H1 (cell line): ENCODE data around the gene ATP6V0D1. TPM values are rescaled to one million over a fixed set of nuclear protein-coding genes. Genes with fewer than 3 reads are reported as not detected.

Source experiments
- CTCF ChIA-PET: fragments of 300-600 bp; sonication (Branson Sonifier 250); formaldehyde crosslinking; loops from one replicate; lab custom pipeline; 2021; ENCODE audit not compliant: partially characterized antibody; lab: Charles Lee
- POLR2A ChIA-PET: fragments of 300-600 bp; sonication (Branson Sonifier 250); formaldehyde crosslinking; loops from one replicate; lab custom pipeline; 2021; ENCODE audit warnings: inconsistent platforms; ENCODE audit not compliant: partially characterized antibody; lab: Charles Lee
- DNase-seq, 2 experiments: peaks; one replicate each; pipeline versions ENCODE4 v3.0.0 to v3.0.0-alpha.2; 2010 to 2022; ENCODE audit warnings: low spot score in 2 of 2, low read depth in 1 of 2, mixed read lengths in 1 of 2
- FAIRE-seq: peaks from 2 replicates; lab custom pipeline; 2011; peaks lifted over from hg19 to GRCh38; lab: Jason Lieb, UNC
- H2AFZ ChIP-seq: 2 replicates; pipeline ENCODE4 v1.8.1; 2012; ENCODE audit warnings: low read length, inconsistent platforms
- H2AK5ac ChIP-seq: 2 replicates; pipeline ENCODE4 v1.6.1; 2013; ENCODE audit warnings: low read depth, low read length
- H2BK120ac ChIP-seq: replicated peaks from 2 replicates; pipeline ENCODE3; 2013; ENCODE audit warnings: low read depth, low read length, inconsistent platforms
- H2BK12ac ChIP-seq: 2 replicates; pipeline ENCODE4 v1.6.1; 2013; ENCODE audit warnings: low read depth, low read length
- H2BK15ac ChIP-seq: 2 replicates; pipeline ENCODE4 v1.6.1; 2013; ENCODE audit warnings: low read length
- H2BK20ac ChIP-seq: 2 replicates; pipeline ENCODE4 v1.6.1; 2013; ENCODE audit warnings: low read length
- H2BK5ac ChIP-seq: 2 replicates; pipeline ENCODE4 v1.6.1; 2013; ENCODE audit warnings: low read depth, low read length
- H3K14ac ChIP-seq: 2 replicates; pipeline ENCODE4 v1.6.1; 2013; ENCODE audit warnings: inconsistent platforms; ENCODE audit not compliant: insufficient read length
- H3K18ac ChIP-seq: 2 replicates; pipeline ENCODE4 v1.6.1; 2013; ENCODE audit warnings: low read length; ENCODE audit errors: extremely low read depth
- H3K23ac ChIP-seq: 2 replicates; pipeline ENCODE4 v1.6.1; 2013; ENCODE audit warnings: inconsistent platforms; ENCODE audit not compliant: insufficient read length
- H3K23me2 ChIP-seq: 2 replicates; pipeline ENCODE4 v1.6.1; 2013; ENCODE audit warnings: low read depth, low read length
- H3K27ac ChIP-seq: 2 replicates; pipeline ENCODE4 v1.6.1; 2011; ENCODE audit warnings: low read depth, low read length, inconsistent platforms
- H3K27me3 ChIP-seq, 4 experiments: replicated peaks in 1 of 4; 1 replicate in 1 of 4; 2 replicates in 3 of 4; pipeline versions ENCODE4 v1.6.1 to v1.8.1; 2011 to 2013; ENCODE audit warnings: low read length in 3 of 4, mild to moderate bottlenecking in 3 of 4, inconsistent platforms in 2 of 4, mixed read lengths in 2 of 4, moderate library complexity in 1 of 4; ENCODE audit not compliant: control insufficient read depth in 3 of 4, insufficient read depth in 3 of 4; ENCODE audit errors: extremely low read depth in 1 of 4
- H3K36me3 ChIP-seq, 4 experiments: 2 replicates each; pipeline versions ENCODE4 v1.6.1 to v1.8.1; 2011 to 2013; ENCODE audit warnings: mild to moderate bottlenecking in 4 of 4, low read length in 3 of 4, moderate library complexity in 2 of 4, control low read depth in 1 of 4, inconsistent platforms in 1 of 4; ENCODE audit not compliant: insufficient read depth in 4 of 4, control insufficient read depth in 2 of 4
- H3K4ac ChIP-seq: replicated peaks from 2 replicates; pipeline ENCODE3; 2013; ENCODE audit warnings: low read length, low read depth, mixed read lengths, inconsistent platforms; ENCODE audit not compliant: insufficient read length
- H3K4me1 ChIP-seq, 4 experiments: replicated peaks in 1 of 4; 1 replicate in 1 of 4; 2 replicates in 3 of 4; pipeline versions ENCODE4 v1.6.1 to v1.8.1; 2011 to 2013; ENCODE audit warnings: low read length in 3 of 4, inconsistent platforms in 2 of 4, mixed read lengths in 1 of 4; ENCODE audit not compliant: insufficient read depth in 4 of 4, control insufficient read depth in 3 of 4
- H3K4me2 ChIP-seq, 2 experiments: 2 replicates each; pipeline versions ENCODE4 v1.6.1 to v1.8.1; 2011 to 2013; ENCODE audit warnings: low read depth in 2 of 2, low read length in 2 of 2, control low read depth in 1 of 2, inconsistent platforms in 1 of 2, mild to moderate bottlenecking in 1 of 2; ENCODE audit not compliant: insufficient read depth in 1 of 2
- H3K4me3 ChIP-seq, 4 experiments: fragments of 200-600, 300-600 bp in 1 of 4; sonication (generic), shearing (Covaris generic), sonication (Bioruptor Twin) in 1 of 4; 2 replicates each; pipeline versions ENCODE4 v1.5.1 to v1.8.1; 2011 to 2016; ENCODE audit warnings: low read length in 4 of 4, low read depth in 3 of 4, control low read depth in 2 of 4, inconsistent platforms in 2 of 4, mild to moderate bottlenecking in 2 of 4, mixed read lengths in 1 of 4, moderate library complexity in 1 of 4; ENCODE audit not compliant: insufficient read depth in 2 of 4; ENCODE audit errors: extremely low read depth in 1 of 4
- H3K56ac ChIP-seq: replicated peaks from 2 replicates; pipeline ENCODE3; 2013; ENCODE audit warnings: low read depth, mild to moderate bottlenecking, mixed read lengths, low read length, inconsistent platforms; ENCODE audit not compliant: insufficient read length
- H3K79me1 ChIP-seq: 2 replicates; pipeline ENCODE4 v1.6.1; 2013; ENCODE audit warnings: low read depth, low read length, control low read depth
- H3K79me2 ChIP-seq, 2 experiments: 2 replicates each; pipeline versions ENCODE4 v1.6.1 to v1.8.1; 2012 to 2013; ENCODE audit warnings: low read length in 2 of 2, mild to moderate bottlenecking in 2 of 2, inconsistent platforms in 1 of 2; ENCODE audit not compliant: insufficient read depth in 2 of 2, control insufficient read depth in 1 of 2
- H3K9ac ChIP-seq, 4 experiments: replicated peaks in 1 of 4; 1 replicate in 1 of 4; 2 replicates in 3 of 4; pipeline versions ENCODE4 v1.6.1 to v1.8.1; 2011 to 2013; ENCODE audit warnings: low read depth in 3 of 4, low read length in 3 of 4, control low read depth in 2 of 4, mild to moderate bottlenecking in 2 of 4, moderate library complexity in 2 of 4, inconsistent platforms in 1 of 4; ENCODE audit errors: extremely low read depth in 1 of 4
- H3K9me3 ChIP-seq, 2 experiments: 2 replicates each; pipeline versions ENCODE4 v1.6.1 to v1.8.1; 2012 to 2013; ENCODE audit warnings: mild to moderate bottlenecking in 2 of 2, moderate library complexity in 2 of 2, control low read depth in 1 of 2, inconsistent platforms in 1 of 2, low read depth in 1 of 2, low read length in 1 of 2, mixed read lengths in 1 of 2; ENCODE audit not compliant: insufficient read depth in 2 of 2
- H4K20me1 ChIP-seq, 2 experiments: replicated peaks in 1 of 2; 2 replicates each; pipeline versions ENCODE3 to v1.8.1; 2011 to 2013; ENCODE audit warnings: inconsistent platforms in 2 of 2, low read length in 2 of 2, mild to moderate bottlenecking in 1 of 2; ENCODE audit not compliant: insufficient read depth in 2 of 2, control insufficient read depth in 1 of 2
- H4K5ac ChIP-seq: 2 replicates; pipeline ENCODE4 v1.6.1; 2013; ENCODE audit warnings: low read length, low read depth, mixed read lengths, inconsistent platforms; ENCODE audit not compliant: insufficient read length
- H4K8ac ChIP-seq: 2 replicates; pipeline ENCODE4 v1.8.0; 2013; ENCODE audit warnings: mild to moderate bottlenecking, moderate library complexity, low read length, inconsistent platforms; ENCODE audit not compliant: insufficient read depth; ENCODE audit errors: extremely low read depth
- H4K91ac ChIP-seq: replicated peaks from 2 replicates; pipeline ENCODE3; 2013; ENCODE audit warnings: low read length, mixed read lengths, inconsistent platforms; ENCODE audit not compliant: insufficient read length
- BACH1 ChIP-seq: IDR thresholded peaks from 2 replicates; pipeline ENCODE4 v1.6.1; 2012; ENCODE audit warnings: low read length, improper control_type of control experiment
- CBX5 ChIP-seq: fragments of 300-800, 300-1000 bp; sonication (generic); IDR thresholded peaks from 2 replicates; pipeline ENCODE4 v1.7.1; 2016; ENCODE audit warnings: antibody characterized with exemption, low read length, low read depth
- CHD1 ChIP-seq: IDR thresholded peaks from 2 replicates; pipeline ENCODE4 v1.6.1; 2012; ENCODE audit warnings: low read depth, low read length, improper control_type of control experiment
- CREB1 ChIP-seq: IDR thresholded peaks from 2 replicates; pipeline ENCODE4 v1.6.1; 2012; ENCODE audit warnings: inconsistent platforms
- GTF2F1 ChIP-seq: IDR thresholded peaks from 2 replicates; pipeline ENCODE4 v1.6.1; 2012; ENCODE audit warnings: low read depth, low read length, improper control_type of control experiment, borderline replicate concordance
- JUN ChIP-seq: IDR thresholded peaks from 2 replicates; pipeline ENCODE4 v1.6.1; 2011; ENCODE audit warnings: low read depth, mild to moderate bottlenecking, improper control_type of control experiment, low read length
- NANOG ChIP-seq: IDR thresholded peaks from 2 replicates; pipeline ENCODE4 v1.6.1; 2011; ENCODE audit warnings: low read length, low read depth, mild to moderate bottlenecking, inconsistent platforms; ENCODE audit not compliant: insufficient read depth, poor library complexity, severe bottlenecking
- PHF8 ChIP-seq: fragments of 200-600 bp; sonication (generic); conservative IDR thresholded peaks from 2 replicates; pipeline ENCODE4 v1.7.1; 2012; ENCODE audit warnings: low read depth, mild to moderate bottlenecking, inconsistent platforms, low read length, moderate library complexity
- RXRA ChIP-seq: IDR thresholded peaks from 2 replicates; pipeline ENCODE4 v1.6.1; 2011; ENCODE audit warnings: low read depth, mild to moderate bottlenecking, low read length, moderate library complexity; ENCODE audit not compliant: insufficient read depth
- SIX5 ChIP-seq: IDR thresholded peaks from 2 replicates; pipeline ENCODE4 v1.6.1; 2011; ENCODE audit warnings: mild to moderate bottlenecking, low read depth, low read length
- SP4 ChIP-seq: IDR thresholded peaks from 2 replicates; pipeline ENCODE4 v1.6.1; 2012; ENCODE audit warnings: low read length, inconsistent platforms
- WGBS, 2 experiments: shearing (Covaris generic) in 1 of 2; methylation state at CpG; one replicate each; pipeline versions ENCODE4 v1.1.6 to v1.1.7; 2013 to 2015; ENCODE audit warnings: low lambda C conversion rate in 2 of 2, mixed read lengths in 2 of 2, inconsistent platforms in 1 of 2, low coverage in 1 of 2, missing lambda C conversion rate in 1 of 2; ENCODE audit not compliant: insufficient replicate concordance in 2 of 2, insufficient coverage in 1 of 2, insufficient read length in 1 of 2; ENCODE audit errors: extremely low coverage in 1 of 2, missing lambda C conversion rate in 1 of 2; 5-methylcytosine and 5-hydroxymethylcytosine counted together
- polyA plus RNA-seq, 7 experiments: library from polyadenylated mRNA; depleted of rRNA in 3 of 7; stranded (reverse) in 5 of 7; unstranded in 2 of 7; fragments of >200 nt in 5 of 7; fragments of 200-250 nt in 2 of 7; gene quantifications; 1 replicate in 5 of 7; 2 replicates in 1 of 7; 4 replicates in 1 of 7; pipeline versions ENCODE4 v1.2.1 to v1.2.3, GENCODE V29; 2011 to 2013; ENCODE audit warnings: missing spikeins in 2 of 7, mixed read lengths in 2 of 7
- total RNA-seq: library from RNA; stranded (reverse); fragmentation: NEBNext Ultra II Directional; extraction: Animal tissue kit (Norgen Biotek cat#: 25700); gene quantifications from 2 replicates; pipeline ENCODE4 v1.2.1, GENCODE V29; 2021
- TF ChIP-seq, protein P1 (sequence below), 3 experiments: IDR thresholded peaks; 1 replicate in 2 of 3; 2 replicates in 1 of 3; pipeline versions ENCODE4 v1.5.1 to v1.6.1; 2011; ENCODE audit warnings: low read length in 3 of 3, mild to moderate bottlenecking in 3 of 3, inconsistent platforms in 2 of 3, low read depth in 1 of 3, moderate library complexity in 1 of 3; ENCODE audit not compliant: insufficient read depth in 1 of 3; ENCODE audit errors: control extremely low read depth in 1 of 3

Gene ATP6V0D1
- total and polyA plus RNA-seq, 2 of the 8 experiments (the other 6 are each of a cell fraction or from before 2014, with no cell fraction given) = 47.3 to 134 TPM

DNA sequence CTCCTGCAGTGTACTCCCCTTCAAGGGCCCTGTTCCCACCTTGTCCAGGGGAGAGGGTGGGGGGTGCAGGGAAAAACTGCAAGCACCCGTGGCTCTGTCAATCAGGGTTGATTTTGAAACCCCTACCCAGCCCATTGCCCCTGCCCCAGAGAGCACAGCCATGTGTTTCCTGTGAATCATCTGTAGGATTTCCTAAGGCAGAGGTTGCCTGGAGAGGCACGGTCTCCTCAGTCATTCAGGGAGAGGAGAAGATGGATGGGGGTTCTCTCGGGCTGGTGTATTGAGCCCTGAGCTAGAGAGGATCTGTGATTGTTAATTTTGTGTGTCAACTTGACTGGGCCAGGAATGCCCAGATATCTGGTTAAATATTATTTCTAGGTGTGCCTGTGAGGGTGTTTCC is 5.8 kb upstream of the ATP6V0D1 start:
- H3K79me1 ChIP-seq = no peaks in the 10 kb centered on the region
- WGBS, 2 experiments = 100% methylated on average over 3 of the region's 3 CpGs; no CpG with 5 or more reads in 1 of the 2 experiments
- H2BK12ac ChIP-seq = no peak overlapping the region
- POLR2A ChIA-PET = no interaction called here
- no peak overlapping the region; the same call in 1 of the 2 replicates for H4K8ac ChIP-seq
- no peak overlapping the region for H3K27ac ChIP-seq
- H3K56ac ChIP-seq = no peak overlapping the region
- H3K14ac ChIP-seq = no peak overlapping the region
- no peaks in the 10 kb centered on the region; a peak in 1 of 8 replicates for H3K36me3 ChIP-seq
- no peak for DNase-seq
- no peak overlapping the region for H2AFZ ChIP-seq
- no peak overlapping the region for H2BK20ac ChIP-seq
- no peak overlapping the region for H2BK5ac ChIP-seq
- peaks cover 41 to 68% (median 58%) of the 10 kb centered on the region in 4 experiments for H3K27me3 ChIP-seq
- peaks cover 0 to 10% (median 6%) of the 10 kb centered on the region in 4 experiments; a peak in 6 of 7 replicates for H3K4me1 ChIP-seq
- H3K23ac ChIP-seq = no peak overlapping the region
- FAIRE-seq = no peak
- no peak overlapping the region for H3K4me3 ChIP-seq
- no peak overlapping the region for H4K91ac ChIP-seq
- H3K4ac ChIP-seq = no peak overlapping the region
- no peaks in the 10 kb centered on the region for H3K79me2 ChIP-seq
- H3K18ac ChIP-seq = no peak overlapping the region
- H3K9ac ChIP-seq = no peak overlapping the region
- peaks cover 6 to 10% of the 10 kb centered on the region in 2 experiments for H4K20me1 ChIP-seq
- H3K9me3 ChIP-seq = peaks cover 5 to 7% of the 10 kb centered on the region in 2 experiments; a peak in 1 of 4 replicates
- H2BK15ac ChIP-seq = no peak overlapping the region
- H2BK120ac ChIP-seq = no peak overlapping the region
- H4K5ac ChIP-seq = no peak overlapping the region
- H3K23me2 ChIP-seq = no peaks in the 10 kb centered on the region
- no peak overlapping the region for H2AK5ac ChIP-seq
- no peak overlapping the region for H3K4me2 ChIP-seq
- CTCF ChIA-PET = interaction anchor here (0.7 to 21.5 kb wide), 5 partner anchors 6 to 126 kb away, joined by 3 to 335 read pairs (median 74); no protein-coding TSS in a partner anchor
- TF ChIP-seq CBX5 (no peak), RXRA (no peak), BACH1 (no peak), CREB1 (no peak), CHD1 (no peak), JUN (no peak), SP4 (no peak), SIX5 (no peak), GTF2F1 (no peak), NANOG (no peak), PHF8 (no peak)
- TF ChIP-seq, protein P1, sequence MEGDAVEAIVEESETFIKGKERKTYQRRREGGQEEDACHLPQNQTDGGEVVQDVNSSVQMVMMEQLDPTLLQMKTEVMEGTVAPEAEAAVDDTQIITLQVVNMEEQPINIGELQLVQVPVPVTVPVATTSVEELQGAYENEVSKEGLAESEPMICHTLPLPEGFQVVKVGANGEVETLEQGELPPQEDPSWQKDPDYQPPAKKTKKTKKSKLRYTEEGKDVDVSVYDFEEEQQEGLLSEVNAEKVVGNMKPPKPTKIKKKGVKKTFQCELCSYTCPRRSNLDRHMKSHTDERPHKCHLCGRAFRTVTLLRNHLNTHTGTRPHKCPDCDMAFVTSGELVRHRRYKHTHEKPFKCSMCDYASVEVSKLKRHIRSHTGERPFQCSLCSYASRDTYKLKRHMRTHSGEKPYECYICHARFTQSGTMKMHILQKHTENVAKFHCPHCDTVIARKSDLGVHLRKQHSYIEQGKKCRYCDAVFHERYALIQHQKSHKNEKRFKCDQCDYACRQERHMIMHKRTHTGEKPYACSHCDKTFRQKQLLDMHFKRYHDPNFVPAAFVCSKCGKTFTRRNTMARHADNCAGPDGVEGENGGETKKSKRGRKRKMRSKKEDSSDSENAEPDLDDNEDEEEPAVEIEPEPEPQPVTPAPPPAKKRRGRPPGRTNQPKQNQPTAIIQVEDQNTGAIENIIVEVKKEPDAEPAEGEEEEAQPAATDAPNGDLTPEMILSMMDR (IDR thresholded peaks at IDR 0.05; ENCODE audit: control extremely low read depth in 1 of 3, insufficient read depth in 1 of 3, low read depth in 1 of 3, low read length in 3 of 3) = no peak
